ENCODE measurements around the gene EPB41L1.

Gene EPB41L1

GRCh38 chr20:36216314-36217025, 61.9 kb downstream of the EPB41L1 start:
- in situ Hi-C loops (cut with MboI; ENCODE audit: low sequenced_read_pairs) = loop anchor here (25.0 kb wide), 1 partner anchor 221 kb away; no protein-coding TSS in a partner anchor

- in situ Hi-C loops (cut with MboI; ENCODE audit: low sequenced_read_pairs) = loop anchor here (25.0 kb wide), 1 partner anchor 220 kb away; no protein-coding TSS in a partner anchor
Observed at GRCh38 chr20:36217226-36217625, 62.7 kb downstream of the EPB41L1 start.

DNA sequence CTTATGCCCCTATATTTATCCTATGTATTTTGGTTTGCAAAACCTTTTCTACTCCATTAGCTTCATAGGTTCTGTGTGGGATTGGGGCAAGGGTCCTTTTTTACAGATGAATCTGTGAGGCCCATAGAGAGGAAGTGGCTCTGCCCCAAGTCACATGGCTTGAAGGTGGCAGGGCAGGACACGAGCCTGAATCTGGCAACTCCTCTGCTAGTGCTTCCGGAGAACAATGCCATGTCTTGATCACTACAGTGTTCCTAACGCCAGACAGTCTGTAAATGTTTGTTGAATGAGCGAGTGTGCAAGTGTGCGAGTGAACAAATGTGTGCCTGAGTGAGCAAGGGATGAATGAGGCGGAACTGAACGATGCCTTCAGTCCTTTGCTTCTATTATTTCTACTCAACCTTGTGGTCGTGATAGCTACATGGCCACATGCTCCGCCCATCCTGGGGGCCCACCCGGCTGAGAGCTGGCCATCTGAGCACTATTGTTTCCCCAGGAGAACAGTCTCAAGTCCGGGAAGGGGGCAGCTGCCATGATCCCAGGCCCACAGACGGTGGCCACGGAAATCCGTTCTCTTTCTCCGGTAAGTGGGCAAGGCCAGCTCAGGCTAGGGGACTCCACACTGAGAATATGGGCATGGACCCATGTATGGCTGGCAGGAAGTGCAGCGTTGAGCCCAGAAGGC, 64.0 kb downstream of the EPB41L1 start:
- in situ Hi-C loops (cut with MboI; ENCODE audit: low sequenced_read_pairs) = loop anchor here (25.0 kb wide), 1 partner anchor 219 kb away; no protein-coding TSS in a partner anchor

DNA sequence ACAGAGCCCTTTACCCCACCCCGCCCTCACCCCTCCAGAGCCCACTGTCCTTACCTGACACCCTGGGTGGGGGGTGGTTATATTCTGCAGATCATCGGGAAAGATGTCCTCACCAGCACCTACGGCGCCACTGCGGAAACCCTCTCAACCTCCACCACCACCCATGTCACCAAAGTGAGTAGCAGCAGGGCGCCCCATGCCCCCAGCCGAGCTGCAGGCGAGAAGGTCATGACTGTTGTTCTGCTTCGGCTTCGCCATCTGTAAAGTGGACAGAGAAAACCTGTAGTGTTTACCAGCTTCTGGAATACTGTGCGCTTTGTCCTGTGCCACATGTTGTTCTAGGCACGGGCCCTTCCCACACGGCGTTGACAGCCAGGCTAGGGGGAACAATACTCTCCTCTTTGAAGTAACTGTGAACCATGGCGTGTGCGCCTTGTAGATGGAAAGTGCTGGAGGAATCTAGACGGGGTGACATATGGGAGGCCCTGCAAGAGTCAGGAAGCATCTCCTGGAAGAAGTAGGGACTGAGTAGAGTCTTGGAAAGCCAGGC, 65.2 kb downstream of the EPB41L1 start:
- in situ Hi-C loops (cut with MboI; ENCODE audit: low sequenced_read_pairs) = loop anchor here (25.0 kb wide), 1 partner anchor 218 kb away; no protein-coding TSS in a partner anchor

- in situ Hi-C loops (cut with MboI; ENCODE audit: low sequenced_read_pairs) = no loop called here
Observed at GRCh38 chr20:36225666-36226065, 71.1 kb downstream of the EPB41L1 start.

DNA sequence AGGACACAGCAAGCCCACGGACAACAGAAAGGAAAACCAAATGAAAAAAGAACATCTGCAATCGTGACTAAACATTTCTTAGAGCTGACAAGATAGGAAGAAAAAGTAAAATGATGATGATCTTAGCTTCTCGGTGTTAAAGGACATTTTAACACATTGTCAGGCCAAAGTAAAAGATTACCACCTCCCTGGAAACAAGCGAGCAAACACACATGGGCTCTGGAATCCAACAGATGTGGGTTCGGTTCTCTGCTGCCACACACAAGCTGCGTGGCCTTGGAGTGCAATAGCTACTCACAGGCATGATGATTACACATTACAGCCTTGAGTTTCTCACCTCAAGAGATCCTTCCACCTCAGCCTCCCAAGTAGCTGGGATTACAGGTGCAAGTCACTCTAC, 74.2 kb downstream of the EPB41L1 start:
- in situ Hi-C loops (cut with MboI; ENCODE audit: low sequenced_read_pairs) = no loop called here

DNA sequence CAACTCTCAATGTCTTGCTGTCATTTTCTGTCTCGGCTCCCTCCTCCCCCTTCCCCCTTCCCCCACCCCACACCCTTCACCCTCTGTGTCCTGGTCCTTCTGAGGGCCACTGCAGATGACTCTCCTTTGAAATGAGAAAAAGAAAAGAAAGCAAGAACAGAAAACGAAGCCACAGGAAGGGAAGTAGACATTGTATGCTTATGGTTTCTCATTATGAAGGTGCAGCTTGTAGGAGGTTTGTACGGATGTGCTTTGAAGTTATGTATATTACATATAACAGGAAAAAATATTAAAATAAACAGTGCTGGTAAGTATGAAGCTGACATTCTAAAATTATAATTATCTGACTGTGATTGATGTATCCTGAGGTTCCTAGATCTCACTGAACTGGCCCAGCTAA, 75.5 kb downstream of the EPB41L1 start:
- in situ Hi-C loops (cut with MboI; ENCODE audit: low sequenced_read_pairs) = no loop called here

- in situ Hi-C loops (cut with MboI; ENCODE audit: low sequenced_read_pairs) = no loop called here
Observed at GRCh38 chr20:36231331-36231730, 76.8 kb downstream of the EPB41L1 start.

- in situ Hi-C loops (cut with MboI; ENCODE audit: low sequenced_read_pairs) = no loop called here
Observed at GRCh38 chr20:36234771-36235320, 80.3 kb downstream of the EPB41L1 start.

DNA sequence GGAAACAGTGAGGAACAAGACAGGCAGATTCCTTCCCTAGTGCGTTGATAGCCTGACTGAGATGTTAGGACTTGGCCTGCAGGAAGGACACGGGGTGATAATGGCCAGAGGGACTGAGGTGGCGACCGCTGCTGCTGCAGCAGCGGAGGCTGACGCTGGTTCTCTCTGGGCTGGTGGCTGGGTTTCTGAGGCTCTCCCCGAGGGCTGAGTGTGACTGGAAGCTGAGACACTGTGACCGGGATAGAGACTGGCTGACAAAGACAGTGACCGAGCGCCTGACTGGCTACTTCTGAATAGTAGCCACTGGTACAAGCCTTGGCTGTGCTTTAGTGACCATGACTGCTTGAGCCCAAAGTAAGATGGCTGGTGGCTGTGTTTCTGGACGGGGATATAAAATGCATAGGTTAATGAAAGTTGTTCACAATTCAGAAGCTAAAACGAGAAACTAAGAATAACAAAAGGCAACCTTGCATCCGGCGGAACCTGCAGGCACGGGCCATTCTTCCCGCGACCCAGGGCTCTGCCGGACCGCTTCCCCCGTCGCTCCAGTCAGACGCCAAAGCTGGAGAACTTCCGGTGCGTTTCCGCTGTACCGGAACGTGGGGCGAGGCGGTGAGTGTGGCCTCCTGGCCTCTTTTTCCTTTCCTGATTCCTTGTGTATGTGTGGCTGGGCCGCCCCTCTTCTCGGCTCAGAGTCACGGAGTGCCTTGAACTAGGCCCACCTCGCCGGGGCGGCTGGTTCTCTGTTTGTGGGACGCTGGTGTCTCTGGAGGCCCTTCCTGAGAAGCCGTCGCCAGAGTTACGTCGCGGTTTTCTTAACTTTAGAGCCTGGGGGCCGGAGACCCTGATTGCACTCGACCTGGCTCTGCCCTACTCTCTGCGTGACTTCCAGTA, 81.6 kb downstream of the EPB41L1 start, which contains the start of gene AAR2:
AAR2 (plus strand) TSS at position 587 of the 894 bp plus-strand sequence. CDS start 3,391 bp downstream, outside the sequence.
- in situ Hi-C loops (cut with MboI; ENCODE audit: low sequenced_read_pairs) = no loop called here

- in situ Hi-C loops (cut with MboI; ENCODE audit: low sequenced_read_pairs) = no loop called here
Observed at GRCh38 chr20:36236786-36237121, 82.2 kb downstream of the EPB41L1 start.

GRCh38 chr20:36237477-36237876, 82.9 kb downstream of the EPB41L1 start:
- in situ Hi-C loops (cut with MboI; ENCODE audit: low sequenced_read_pairs) = no loop called here

- in situ Hi-C loops (cut with MboI; ENCODE audit: low sequenced_read_pairs) = no loop called here
Observed at GRCh38 chr20:36238153-36238552, 83.6 kb downstream of the EPB41L1 start.

DNA sequence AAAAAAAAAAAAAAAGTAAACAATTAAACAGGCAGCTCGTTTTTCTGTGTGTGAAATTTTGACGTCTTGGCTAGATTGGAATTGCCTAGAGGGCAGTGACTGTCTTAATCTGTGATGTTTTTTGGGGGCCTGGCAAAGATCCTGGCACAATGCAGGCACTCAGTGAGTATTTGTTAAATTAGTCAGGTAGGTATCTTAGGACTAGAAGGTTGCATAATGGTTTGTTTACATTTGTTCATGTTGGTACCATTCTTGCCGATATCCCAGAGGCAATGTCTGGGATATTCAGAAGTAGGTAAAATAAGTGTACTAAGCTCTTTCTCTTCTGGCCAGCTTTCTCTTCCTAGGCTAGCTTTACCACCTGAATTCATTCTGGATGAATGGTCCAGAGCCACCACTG, 84.2 kb downstream of the EPB41L1 start:
- in situ Hi-C loops (cut with MboI; ENCODE audit: low sequenced_read_pairs) = no loop called here

DNA sequence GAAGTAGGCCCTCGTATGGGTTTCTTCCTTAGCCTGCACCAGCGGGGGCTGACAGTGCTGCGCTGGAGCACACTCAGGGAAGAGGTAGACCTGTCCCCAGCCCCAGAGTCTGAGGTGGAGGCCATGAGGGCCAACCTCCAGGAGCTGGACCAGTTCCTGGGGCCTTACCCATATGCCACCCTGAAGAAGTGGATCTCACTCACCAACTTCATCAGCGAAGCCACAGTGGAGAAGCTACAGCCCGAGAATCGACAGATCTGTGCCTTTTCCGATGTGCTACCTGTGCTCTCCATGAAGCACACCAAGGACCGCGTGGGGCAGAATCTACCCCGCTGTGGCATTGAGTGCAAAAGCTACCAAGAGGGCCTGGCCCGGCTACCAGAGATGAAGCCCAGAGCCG, 85.5 kb downstream of the EPB41L1 start:
- in situ Hi-C loops (cut with MboI; ENCODE audit: low sequenced_read_pairs) = no loop called here

- in situ Hi-C loops (cut with MboI; ENCODE audit: low sequenced_read_pairs) = no loop called here
Observed at GRCh38 chr20:36241678-36242077, 87.1 kb downstream of the EPB41L1 start.

GRCh38 chr20:36243726-36244125, 89.2 kb downstream of the EPB41L1 start:
- in situ Hi-C loops (cut with MboI; ENCODE audit: low sequenced_read_pairs) = no loop called here

GRCh38 chr20:36246401-36246800, 91.9 kb downstream of the EPB41L1 start:
- in situ Hi-C loops (cut with MboI; ENCODE audit: low sequenced_read_pairs) = no loop called here

- in situ Hi-C loops (cut with MboI; ENCODE audit: low sequenced_read_pairs) = no loop called here
Observed at GRCh38 chr20:36248836-36249235, 94.3 kb downstream of the EPB41L1 start.

DNA sequence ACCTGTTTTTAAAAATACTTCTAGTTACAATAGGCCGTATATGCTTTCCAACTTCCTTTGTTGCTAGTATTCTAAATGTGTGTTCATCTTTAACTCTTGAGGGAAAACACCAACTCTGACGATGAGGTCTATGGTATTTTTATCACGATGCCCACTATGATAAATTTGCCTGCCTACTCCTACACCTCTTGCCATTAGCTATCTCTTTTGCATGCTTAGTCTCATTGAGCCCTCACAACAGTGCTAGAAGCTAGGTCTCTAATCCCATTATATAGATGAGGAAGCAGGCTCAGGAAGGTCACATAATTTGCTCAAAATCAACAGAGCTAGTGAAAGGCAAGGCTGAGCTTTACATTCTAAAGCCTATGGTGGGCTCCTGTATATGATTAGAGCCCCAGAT, 94.9 kb downstream of the EPB41L1 start:
- in situ Hi-C loops (cut with MboI; ENCODE audit: low sequenced_read_pairs) = no loop called here

DNA sequence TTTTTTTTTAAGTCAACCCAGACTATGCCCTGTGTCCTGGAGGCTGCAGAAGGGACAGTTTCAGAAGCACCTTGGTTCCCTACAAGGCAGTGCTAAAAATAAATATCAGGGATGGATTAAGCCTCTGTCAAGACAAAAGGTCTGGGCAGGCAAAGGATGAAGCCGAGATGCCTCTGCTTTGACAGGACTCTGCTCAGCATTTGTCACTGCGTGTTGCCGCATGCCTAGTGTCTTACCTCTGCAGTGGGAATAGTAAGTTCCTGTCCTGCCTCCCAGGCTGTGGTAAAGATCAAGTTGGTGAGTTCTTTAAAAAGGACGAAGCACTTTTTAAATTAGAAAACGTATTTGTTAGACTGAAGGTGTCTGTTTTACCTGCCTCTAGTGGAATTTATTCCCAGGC, 96.9 kb downstream of the EPB41L1 start:
- in situ Hi-C loops (cut with MboI; ENCODE audit: low sequenced_read_pairs) = no loop called here
